Suprapubic skin (tissue), 3 donors: ENCODE data around the gene MYADM.

ENCODE experiments used
- EP300 ChIP-seq: sonication (generic); formaldehyde crosslinking; IDR thresholded peaks from one replicate; pipeline ENCODE4 v1.6.1; 2017; ENCODE audit warnings: antibody characterized with exemption
- POLR2A ChIP-seq, 2 donors: fragments of 450-650 bp; IDR thresholded peaks; one replicate each; pipeline ENCODE4 v1.6.1; 2017; ENCODE audit warnings: antibody characterized with exemption in 2 of 2, mild to moderate bottlenecking in 2 of 2, moderate library complexity in 2 of 2
- TF ChIP-seq, protein P1 (sequence below), 2 donors: fragments of 200-600 bp in 1 of 2; fragments of 450-650 bp in 1 of 2; sonication (generic) in 1 of 2; IDR thresholded peaks; one replicate each; pipeline ENCODE4 v1.5.1; 2016 to 2019; ENCODE audit warnings: antibody characterized with exemption in 2 of 2, mild to moderate bottlenecking in 1 of 2, moderate library complexity in 1 of 2

DNA sequence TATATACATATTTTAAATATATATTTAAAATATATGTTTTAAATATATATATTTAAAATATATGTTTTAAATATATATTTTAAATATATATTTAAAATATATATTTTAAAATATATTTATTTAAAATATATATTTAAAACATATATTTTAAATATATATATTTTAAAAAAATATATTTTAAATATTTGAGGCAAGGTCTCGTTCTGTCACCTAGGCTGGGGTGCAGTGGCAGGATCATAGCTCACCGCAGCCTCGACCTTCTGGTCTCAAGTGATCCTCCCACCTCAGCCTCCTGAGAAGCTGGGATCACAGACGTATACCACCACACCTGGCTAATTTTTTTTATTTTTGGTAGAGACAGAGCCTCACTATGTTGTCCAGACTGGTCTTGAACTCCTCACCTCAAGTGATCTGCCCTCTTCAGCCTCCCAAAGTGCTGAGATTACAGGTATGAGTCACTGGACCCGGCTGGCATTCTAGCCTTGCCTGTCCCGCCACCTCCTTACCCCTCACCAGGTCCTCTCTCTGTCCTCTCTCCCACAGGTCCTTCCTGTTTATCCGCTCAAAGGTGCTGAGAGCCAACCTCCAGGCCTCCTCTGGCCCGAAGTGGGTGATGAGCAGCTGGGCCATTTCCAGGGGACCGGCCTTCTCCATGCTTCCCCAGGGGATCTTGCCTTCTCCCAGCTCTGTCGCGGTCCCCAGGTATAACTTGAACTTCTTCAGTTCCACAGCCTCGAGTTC is 44.1 kb upstream of the MYADM start:
- TF ChIP-seq, protein P1, sequence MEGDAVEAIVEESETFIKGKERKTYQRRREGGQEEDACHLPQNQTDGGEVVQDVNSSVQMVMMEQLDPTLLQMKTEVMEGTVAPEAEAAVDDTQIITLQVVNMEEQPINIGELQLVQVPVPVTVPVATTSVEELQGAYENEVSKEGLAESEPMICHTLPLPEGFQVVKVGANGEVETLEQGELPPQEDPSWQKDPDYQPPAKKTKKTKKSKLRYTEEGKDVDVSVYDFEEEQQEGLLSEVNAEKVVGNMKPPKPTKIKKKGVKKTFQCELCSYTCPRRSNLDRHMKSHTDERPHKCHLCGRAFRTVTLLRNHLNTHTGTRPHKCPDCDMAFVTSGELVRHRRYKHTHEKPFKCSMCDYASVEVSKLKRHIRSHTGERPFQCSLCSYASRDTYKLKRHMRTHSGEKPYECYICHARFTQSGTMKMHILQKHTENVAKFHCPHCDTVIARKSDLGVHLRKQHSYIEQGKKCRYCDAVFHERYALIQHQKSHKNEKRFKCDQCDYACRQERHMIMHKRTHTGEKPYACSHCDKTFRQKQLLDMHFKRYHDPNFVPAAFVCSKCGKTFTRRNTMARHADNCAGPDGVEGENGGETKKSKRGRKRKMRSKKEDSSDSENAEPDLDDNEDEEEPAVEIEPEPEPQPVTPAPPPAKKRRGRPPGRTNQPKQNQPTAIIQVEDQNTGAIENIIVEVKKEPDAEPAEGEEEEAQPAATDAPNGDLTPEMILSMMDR (IDR thresholded peaks at IDR 0.05), result no peak
- no peak for TF ChIP-seq POLR2A (IDR thresholded peaks at IDR 0.05)
- no peak for TF ChIP-seq EP300
